Ishikawa (cell line): ENCODE results near the gene PITPNC1.

Source experiments
- CEBPB ChIP-seq: IDR thresholded peaks from 2 replicates; pipeline ENCODE4 v1.6.1; 2012
- CREB1 ChIP-seq: IDR thresholded peaks from 2 replicates; pipeline ENCODE4 v1.6.1; 2012; ENCODE audit warnings: low read depth
- EGR1 ChIP-seq: IDR thresholded peaks from 2 replicates; pipeline ENCODE4 v1.6.1; 2012
- EP300 ChIP-seq: IDR thresholded peaks from 2 replicates; pipeline ENCODE4 v1.6.1; 2012; ENCODE audit warnings: borderline replicate concordance
- FOXM1 ChIP-seq: IDR thresholded peaks from 2 replicates; pipeline ENCODE4 v1.6.1; 2012; ENCODE audit warnings: low read depth, borderline replicate concordance
- NFIC ChIP-seq: IDR thresholded peaks from 2 replicates; pipeline ENCODE4 v1.6.1; 2012
- RAD21 ChIP-seq: IDR thresholded peaks from 2 replicates; pipeline ENCODE4 v1.6.1; 2012; ENCODE audit warnings: low read depth
- TAF1 ChIP-seq: IDR thresholded peaks from 2 replicates; pipeline ENCODE4 v1.6.1; 2012; ENCODE audit warnings: low read depth, mild to moderate bottlenecking
- TCF12 ChIP-seq: IDR thresholded peaks from 2 replicates; pipeline ENCODE4 v1.6.1; 2012; ENCODE audit warnings: low read depth
- TEAD4 ChIP-seq: IDR thresholded peaks from 2 replicates; pipeline ENCODE4 v1.6.1; 2012
- USF1 ChIP-seq: IDR thresholded peaks from 2 replicates; pipeline ENCODE4 v1.6.1; 2012
- YY1 ChIP-seq: IDR thresholded peaks from 2 replicates; pipeline ENCODE4 v1.6.1; 2012; ENCODE audit warnings: low read depth
- ZBTB7A ChIP-seq: IDR thresholded peaks from 2 replicates; pipeline ENCODE4 v1.6.1; 2012; ENCODE audit warnings: low read depth
- TF ChIP-seq, protein P1 (sequence below): IDR thresholded peaks from 2 replicates; pipeline ENCODE4 v1.6.1; 2012; ENCODE audit warnings: low read depth, mild to moderate bottlenecking
- TF ChIP-seq, protein P2 (sequence below): IDR thresholded peaks from 2 replicates; pipeline ENCODE4 v1.6.1; 2012

PITPNC1 gene

GRCh38 chr17:67347826-67348225 is 29.3 kb upstream of the PITPNC1 start:
- no peak for TF ChIP-seq YY1
- TF ChIP-seq USF1: no peak
- no peak for TF ChIP-seq CEBPB
- TF ChIP-seq, protein P1, sequence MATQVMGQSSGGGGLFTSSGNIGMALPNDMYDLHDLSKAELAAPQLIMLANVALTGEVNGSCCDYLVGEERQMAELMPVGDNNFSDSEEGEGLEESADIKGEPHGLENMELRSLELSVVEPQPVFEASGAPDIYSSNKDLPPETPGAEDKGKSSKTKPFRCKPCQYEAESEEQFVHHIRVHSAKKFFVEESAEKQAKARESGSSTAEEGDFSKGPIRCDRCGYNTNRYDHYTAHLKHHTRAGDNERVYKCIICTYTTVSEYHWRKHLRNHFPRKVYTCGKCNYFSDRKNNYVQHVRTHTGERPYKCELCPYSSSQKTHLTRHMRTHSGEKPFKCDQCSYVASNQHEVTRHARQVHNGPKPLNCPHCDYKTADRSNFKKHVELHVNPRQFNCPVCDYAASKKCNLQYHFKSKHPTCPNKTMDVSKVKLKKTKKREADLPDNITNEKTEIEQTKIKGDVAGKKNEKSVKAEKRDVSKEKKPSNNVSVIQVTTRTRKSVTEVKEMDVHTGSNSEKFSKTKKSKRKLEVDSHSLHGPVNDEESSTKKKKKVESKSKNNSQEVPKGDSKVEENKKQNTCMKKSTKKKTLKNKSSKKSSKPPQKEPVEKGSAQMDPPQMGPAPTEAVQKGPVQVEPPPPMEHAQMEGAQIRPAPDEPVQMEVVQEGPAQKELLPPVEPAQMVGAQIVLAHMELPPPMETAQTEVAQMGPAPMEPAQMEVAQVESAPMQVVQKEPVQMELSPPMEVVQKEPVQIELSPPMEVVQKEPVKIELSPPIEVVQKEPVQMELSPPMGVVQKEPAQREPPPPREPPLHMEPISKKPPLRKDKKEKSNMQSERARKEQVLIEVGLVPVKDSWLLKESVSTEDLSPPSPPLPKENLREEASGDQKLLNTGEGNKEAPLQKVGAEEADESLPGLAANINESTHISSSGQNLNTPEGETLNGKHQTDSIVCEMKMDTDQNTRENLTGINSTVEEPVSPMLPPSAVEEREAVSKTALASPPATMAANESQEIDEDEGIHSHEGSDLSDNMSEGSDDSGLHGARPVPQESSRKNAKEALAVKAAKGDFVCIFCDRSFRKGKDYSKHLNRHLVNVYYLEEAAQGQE: no peak
- TF ChIP-seq EGR1: no peak

GRCh38 chr17:67349420-67349819 is 27.7 kb upstream of the PITPNC1 start:
- TF ChIP-seq RAD21 (no peak), EGR1 (no peak), YY1 (no peak), CREB1 (no peak), FOXM1 (no peak), EP300 (no peak), TEAD4 (no peak), TAF1 (no peak)
- TF ChIP-seq, protein P2, sequence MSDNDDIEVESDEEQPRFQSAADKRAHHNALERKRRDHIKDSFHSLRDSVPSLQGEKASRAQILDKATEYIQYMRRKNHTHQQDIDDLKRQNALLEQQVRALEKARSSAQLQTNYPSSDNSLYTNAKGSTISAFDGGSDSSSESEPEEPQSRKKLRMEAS: no peak

GRCh38 chr17:67353161-67353560 is 23.9 kb upstream of the PITPNC1 start:
- no peak for TF ChIP-seq TEAD4
- no peak for TF ChIP-seq TCF12
- no peak for TF ChIP-seq TAF1
- no peak for TF ChIP-seq EP300
- no peak for TF ChIP-seq ZBTB7A
- TF ChIP-seq FOXM1: no peak

- TF ChIP-seq NFIC: no peak
- no peak for TF ChIP-seq TAF1
- no peak for TF ChIP-seq FOXM1
- no peak for TF ChIP-seq EGR1
- no peak for TF ChIP-seq EP300
- no peak for TF ChIP-seq ZBTB7A
- TF ChIP-seq TCF12: no peak
- no peak for TF ChIP-seq USF1
- no peak for TF ChIP-seq CREB1
- no peak for TF ChIP-seq TEAD4
- no peak for TF ChIP-seq YY1
- TF ChIP-seq, protein P1: no peak
Observed at GRCh38 chr17:67353929-67354574, 23.0 kb upstream of the PITPNC1 start.

GRCh38 chr17:67358612-67359011 is 18.5 kb upstream of the PITPNC1 start:
- TF ChIP-seq EGR1: no peak
- TF ChIP-seq, protein P1: no peak
- TF ChIP-seq USF1: no peak
